Suppressor macrophage treated with lipopolysaccharide for 1 hour (primary cell): ENCODE results near the gene PYCR2.
"Not testable (repeated sequence)": the region's sequence is repeated elsewhere in the genome, so short reads cannot be mapped to it uniquely, and the experiment has no call there.

Source experiments
- DNase-seq, 3 donors: peaks; one replicate each; pipeline ENCODE4 v3.0.0-alpha.2; 2020 to 2022

Gene PYCR2

GRCh38 chr1:225888898-225889601, 35.0 kb downstream of the PYCR2 start, which contains the start of gene LEFTY1:
LEFTY1 (minus strand) TSS chr1:225889146; CDS start chr1:225889066, 80 bp downstream.
- no peak for DNase-seq

- DNase-seq: no peak
Measured at GRCh38 chr1:225888289-225888897, 35.7 kb downstream of the PYCR2 start.

GRCh38 chr1:225887554-225888288, 36.3 kb downstream of the PYCR2 start:
- DNase-seq: not testable (repeated sequence)

GRCh38 chr1:225887030-225887314, 37.1 kb downstream of the PYCR2 start:
- no peak for DNase-seq

GRCh38 chr1:225886159-225887029, 37.7 kb downstream of the PYCR2 start:
- no peak for DNase-seq

GRCh38 chr1:225885336-225885735, 38.7 kb downstream of the PYCR2 start:
- DNase-seq: peak; percentile 36 to 48 (median 47)

GRCh38 chr1:225883616-225884265, 40.3 kb downstream of the PYCR2 start:
- DNase-seq: no peak

GRCh38 chr1:225882694-225883615, 41.1 kb downstream of the PYCR2 start:
- peak; percentile 41 to 72 (median 50) for DNase-seq

GRCh38 chr1:225881959-225882693, 41.9 kb downstream of the PYCR2 start, which contains the start of gene TMEM63A:
TMEM63A (minus strand) TSS chr1:225882380; CDS start chr1:225877580, 4,800 bp downstream.
- DNase-seq: peak; percentile 94 to 96 (median 94)

- DNase-seq: peak; percentile 36 to 75 (median 46)
Measured at GRCh38 chr1:225881081-225881958, 42.7 kb downstream of the PYCR2 start.

GRCh38 chr1:225880636-225881035, 43.4 kb downstream of the PYCR2 start:
- no peak for DNase-seq

GRCh38 chr1:225880222-225880588, 43.8 kb downstream of the PYCR2 start:
- no peak for DNase-seq

GRCh38 chr1:225879521-225880221, 44.4 kb downstream of the PYCR2 start:
- peak in 1 of 3 donors; percentile 23 for DNase-seq

- DNase-seq: peak in 1 of 3 donors; percentile 35
Measured at GRCh38 chr1:225878282-225878681, 45.8 kb downstream of the PYCR2 start.

- peak; percentile 56 to 78 (median 56) for DNase-seq
Measured at GRCh38 chr1:225877580-225877979, 46.5 kb downstream of the PYCR2 start.

GRCh38 chr1:225876900-225877510, 47.0 kb downstream of the PYCR2 start:
- no peak for DNase-seq

- no peak for DNase-seq
Measured at GRCh38 chr1:225875044-225875815, 48.8 kb downstream of the PYCR2 start.
